ENCODE measurements around the gene SPATA6L.

DNA sequence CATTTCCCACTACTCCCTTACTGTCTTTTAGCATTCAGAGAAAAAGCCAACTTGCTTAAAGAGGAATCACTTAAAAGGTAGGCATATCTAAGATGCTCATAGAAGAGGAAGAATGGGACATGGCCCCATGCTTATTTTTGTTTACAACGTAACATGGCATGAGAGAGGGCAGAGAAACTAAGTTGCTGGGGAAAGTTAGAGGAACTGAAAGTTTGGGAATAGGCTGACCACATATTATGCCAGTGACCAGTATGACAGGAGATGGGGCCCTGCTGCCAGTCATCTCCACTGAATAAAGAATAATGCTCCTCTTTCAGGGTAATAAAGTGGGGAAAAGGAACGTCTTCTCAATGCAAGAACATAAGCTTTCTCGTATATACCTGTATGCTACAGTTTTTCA lies 2.3 kb downstream of the SPATA6L start:
- TF ChIP-seq NFE2L1 (CRISPR knock-in tag; IDR thresholded peaks at IDR 0.05): no peak
- TF ChIP-seq, protein P1, sequence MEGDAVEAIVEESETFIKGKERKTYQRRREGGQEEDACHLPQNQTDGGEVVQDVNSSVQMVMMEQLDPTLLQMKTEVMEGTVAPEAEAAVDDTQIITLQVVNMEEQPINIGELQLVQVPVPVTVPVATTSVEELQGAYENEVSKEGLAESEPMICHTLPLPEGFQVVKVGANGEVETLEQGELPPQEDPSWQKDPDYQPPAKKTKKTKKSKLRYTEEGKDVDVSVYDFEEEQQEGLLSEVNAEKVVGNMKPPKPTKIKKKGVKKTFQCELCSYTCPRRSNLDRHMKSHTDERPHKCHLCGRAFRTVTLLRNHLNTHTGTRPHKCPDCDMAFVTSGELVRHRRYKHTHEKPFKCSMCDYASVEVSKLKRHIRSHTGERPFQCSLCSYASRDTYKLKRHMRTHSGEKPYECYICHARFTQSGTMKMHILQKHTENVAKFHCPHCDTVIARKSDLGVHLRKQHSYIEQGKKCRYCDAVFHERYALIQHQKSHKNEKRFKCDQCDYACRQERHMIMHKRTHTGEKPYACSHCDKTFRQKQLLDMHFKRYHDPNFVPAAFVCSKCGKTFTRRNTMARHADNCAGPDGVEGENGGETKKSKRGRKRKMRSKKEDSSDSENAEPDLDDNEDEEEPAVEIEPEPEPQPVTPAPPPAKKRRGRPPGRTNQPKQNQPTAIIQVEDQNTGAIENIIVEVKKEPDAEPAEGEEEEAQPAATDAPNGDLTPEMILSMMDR (IDR thresholded peaks at IDR 0.05): no peak

All from WTC11 (cell line).